Measurements from ENCODE around the gene GPR37L1.
"Not testable (repeated sequence)": the region's sequence is repeated elsewhere in the genome, so short reads cannot be mapped to it uniquely, and the experiment has no call there.

The GPR37L1 gene

DNA sequence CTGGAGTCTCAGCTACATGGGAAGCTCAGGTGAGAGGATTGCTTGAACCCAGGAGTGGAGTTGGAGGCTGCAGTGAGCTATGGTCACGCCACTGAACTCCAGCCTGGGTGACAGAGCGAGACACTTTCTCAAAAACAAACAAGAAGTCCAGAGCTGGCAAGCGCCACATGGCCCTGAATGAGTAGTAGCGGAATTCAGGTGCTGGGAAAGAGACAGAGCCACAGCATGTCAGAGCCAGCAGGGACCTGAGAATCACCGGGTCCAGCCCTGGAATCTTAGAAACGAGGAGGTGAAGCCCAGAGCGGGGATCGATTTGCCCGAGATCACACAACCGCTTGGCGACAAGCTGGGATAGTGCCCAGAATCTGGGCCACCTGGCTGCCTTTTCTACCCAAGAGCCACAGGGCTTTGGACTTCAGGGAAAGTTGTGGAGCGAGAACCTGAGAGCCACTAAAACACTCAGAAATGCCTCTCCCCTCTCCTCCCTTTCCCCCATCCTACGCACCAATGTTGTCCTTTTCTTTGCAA, 12.0 kb downstream of the GPR37L1 start:
- H3K36me3 Mint-ChIP-seq (ENCODE audit: low read depth), result peaks cover 14% of the 10 kb centered on the region
- H3K4me3 Mint-ChIP-seq, result no peak overlapping the region
- H3K27ac Mint-ChIP-seq, result no peak overlapping the region
- peaks cover 7% of the 10 kb centered on the region for H3K4me1 Mint-ChIP-seq (ENCODE audit: low read depth)
- H3K9me3 Mint-ChIP-seq, result no peaks in the 10 kb centered on the region
- H3K27me3 Mint-ChIP-seq (ENCODE audit: low read depth), result no peaks in the 10 kb centered on the region

DNA sequence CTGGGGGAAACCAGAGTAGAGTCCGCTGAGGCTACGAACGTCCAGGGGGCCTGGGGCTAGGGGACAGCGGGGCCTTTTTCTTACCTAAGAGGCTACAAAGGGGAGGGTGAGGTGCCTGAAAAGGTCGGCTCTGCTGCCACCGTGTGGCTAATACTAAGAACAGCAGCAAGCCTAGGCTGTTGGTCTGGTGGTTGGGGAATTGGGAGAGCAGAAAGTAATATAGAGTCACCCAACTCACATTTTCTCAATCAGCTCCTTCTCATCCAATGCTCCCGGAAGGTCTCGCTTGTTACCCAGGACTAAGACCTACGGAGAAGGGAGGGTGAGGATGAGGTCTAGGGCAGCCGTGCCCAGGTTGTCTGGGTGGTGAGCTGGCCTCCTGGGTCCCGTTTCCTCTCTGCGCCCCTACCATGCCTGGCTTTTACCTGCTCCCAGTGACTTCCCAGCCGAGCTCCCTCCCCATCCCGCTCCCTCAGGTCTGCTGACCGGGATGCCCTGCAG, 12.6 kb downstream of the GPR37L1 start:
- Mint-ChIP-seq H3K27me3 (ENCODE audit: low read depth) (no peaks in the 10 kb centered on the region), H3K27ac (no peak overlapping the region), H3K4me1 (ENCODE audit: low read depth) (peaks cover 7% of the 10 kb centered on the region), H3K9me3 (no peaks in the 10 kb centered on the region), H3K4me3 (no peak overlapping the region), H3K36me3 (ENCODE audit: low read depth) (peaks cover 14% of the 10 kb centered on the region)

DNA sequence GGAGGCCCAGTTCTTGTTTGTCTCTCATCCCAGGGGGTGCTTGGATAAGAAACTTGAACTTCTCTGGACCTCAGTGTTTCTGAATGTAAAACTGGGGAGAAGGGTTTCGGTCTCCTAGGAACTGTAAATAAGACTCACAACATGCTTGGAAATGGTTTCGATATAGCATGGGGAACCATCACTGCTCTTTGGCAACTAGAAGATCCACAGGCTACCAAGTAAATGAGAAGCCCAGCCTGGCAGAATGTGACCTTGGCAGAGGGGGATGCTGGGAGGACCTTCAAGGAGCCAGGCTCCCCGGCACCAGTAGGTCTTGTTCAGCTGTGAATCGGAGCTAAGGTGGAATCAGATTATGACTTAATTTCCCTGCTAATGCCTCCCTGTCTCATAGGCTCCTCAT, 18.1 kb downstream of the GPR37L1 start:
- Mint-ChIP-seq H3K36me3 (ENCODE audit: low read depth) (peaks cover 9% of the 10 kb centered on the region), H3K27ac (no peak overlapping the region), H3K9me3 (no peaks in the 10 kb centered on the region), H3K4me1 (ENCODE audit: low read depth) (peaks cover 28% of the 10 kb centered on the region), H3K27me3 (ENCODE audit: low read depth) (no peaks in the 10 kb centered on the region), H3K4me3 (no peak overlapping the region)

DNA sequence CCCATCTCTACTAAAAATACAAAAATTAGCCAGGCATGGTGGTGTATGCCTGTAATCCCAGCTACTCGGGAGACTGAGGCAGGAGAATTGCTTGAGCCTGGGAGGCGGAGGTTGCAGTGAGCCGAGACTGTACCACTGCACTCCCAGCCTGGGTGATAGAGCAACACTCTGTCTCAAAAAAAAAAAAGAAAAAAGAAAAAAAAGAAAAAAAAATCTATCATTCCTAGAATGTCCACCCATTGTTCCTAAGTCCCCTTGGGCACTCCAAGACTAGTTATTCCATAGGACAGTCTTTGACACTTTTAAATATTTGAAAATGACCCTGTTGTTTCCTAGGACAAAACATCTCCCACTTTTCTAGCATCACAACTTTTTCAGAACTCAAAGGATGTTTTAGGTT, 18.8 kb downstream of the GPR37L1 start:
- H3K36me3 Mint-ChIP-seq (ENCODE audit: low read depth); H3K27me3 Mint-ChIP-seq (ENCODE audit: low read depth); H3K4me3 Mint-ChIP-seq; H3K27ac Mint-ChIP-seq; H3K9me3 Mint-ChIP-seq: not testable (repeated sequence)
- peaks cover 28% of the 10 kb centered on the region for H3K4me1 Mint-ChIP-seq (ENCODE audit: low read depth)

DNA sequence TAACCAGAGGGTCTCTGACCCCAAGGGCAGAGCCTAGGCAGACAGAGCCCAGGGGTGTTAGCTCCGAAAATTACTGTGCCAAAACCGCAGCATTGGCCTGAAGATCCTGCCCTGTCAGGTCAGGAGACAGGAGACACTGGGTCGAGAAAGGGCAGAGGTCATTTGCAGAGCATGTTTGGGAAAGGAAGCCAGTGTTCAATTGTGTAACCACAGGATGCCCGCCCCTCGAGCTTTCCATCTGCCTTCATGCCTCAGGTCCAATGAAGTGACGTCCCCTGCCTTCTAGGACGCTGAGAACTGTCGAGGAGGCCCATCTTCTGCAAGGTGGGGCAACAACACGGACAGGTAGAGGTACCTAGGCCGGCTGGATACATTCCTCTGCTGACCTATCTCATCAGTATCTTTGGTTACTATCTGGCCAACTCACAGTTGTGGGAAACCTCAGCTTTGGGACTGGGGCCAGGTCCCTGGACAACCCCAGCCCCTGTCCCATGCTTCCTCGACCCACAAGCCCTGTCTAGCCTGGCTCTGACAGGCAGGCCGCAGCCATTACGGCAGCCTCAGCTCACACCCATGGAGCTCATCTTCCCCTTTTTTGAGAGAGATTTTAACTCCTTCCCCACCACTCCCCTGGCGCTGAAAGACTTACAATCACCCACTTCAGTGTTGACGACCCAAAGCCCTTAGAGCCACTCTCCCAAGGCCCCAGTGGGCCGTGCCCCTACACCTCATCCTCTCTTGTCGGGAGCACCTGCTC, 20.5 kb downstream of the GPR37L1 start:
- peaks cover 13% of the 10 kb centered on the region for H3K36me3 Mint-ChIP-seq (ENCODE audit: low read depth)
- peaks cover 27% of the 10 kb centered on the region for H3K4me1 Mint-ChIP-seq (ENCODE audit: low read depth)
- H3K27ac Mint-ChIP-seq, result peak overlapping the region; percentile 93
- H3K9me3 Mint-ChIP-seq, result no peaks in the 10 kb centered on the region
- H3K4me3 Mint-ChIP-seq, result peak overlapping the region; percentile 97
- no peaks in the 10 kb centered on the region for H3K27me3 Mint-ChIP-seq (ENCODE audit: low read depth)

DNA sequence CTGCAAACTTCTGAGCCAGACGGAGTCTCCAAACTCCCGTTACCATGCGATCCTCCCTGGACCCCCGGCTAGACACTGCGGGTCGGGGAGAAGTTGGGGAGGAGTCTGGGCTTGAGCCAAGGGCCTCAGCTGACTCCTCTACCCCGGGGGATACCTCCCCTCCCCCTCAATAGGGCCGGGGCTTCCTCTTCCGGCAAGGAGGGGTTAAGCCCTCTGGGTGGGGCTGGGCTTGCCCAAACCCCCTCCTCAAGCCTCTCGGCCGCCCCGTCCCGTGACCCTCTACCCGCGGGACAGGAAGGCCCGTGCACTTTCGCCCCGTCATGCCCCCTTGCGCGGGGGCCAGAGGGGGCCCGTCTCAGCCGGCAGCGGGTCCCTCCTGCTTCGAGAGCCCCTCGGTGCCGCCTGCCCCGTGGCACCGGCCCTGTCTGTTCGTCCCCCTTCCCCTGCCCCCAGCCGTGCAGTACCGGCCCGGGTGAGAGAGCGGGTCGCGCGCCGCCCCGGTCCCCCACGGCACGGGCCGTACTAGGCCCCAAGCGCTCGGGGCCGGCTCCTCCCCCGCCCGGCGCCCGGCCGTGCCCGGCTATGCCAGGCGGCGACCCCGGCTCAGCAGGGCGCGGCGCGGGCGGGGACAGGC, 21.2 kb downstream of the GPR37L1 start:
- Mint-ChIP-seq H3K4me1 (ENCODE audit: low read depth) (peaks cover 24% of the 10 kb centered on the region), H3K27me3 (ENCODE audit: low read depth) (no peaks in the 10 kb centered on the region), H3K27ac (peak overlapping the region; percentile 93), H3K36me3 (ENCODE audit: low read depth) (peaks cover 16% of the 10 kb centered on the region), H3K9me3 (no peaks in the 10 kb centered on the region), H3K4me3 (peak overlapping the region; percentile 97)

DNA sequence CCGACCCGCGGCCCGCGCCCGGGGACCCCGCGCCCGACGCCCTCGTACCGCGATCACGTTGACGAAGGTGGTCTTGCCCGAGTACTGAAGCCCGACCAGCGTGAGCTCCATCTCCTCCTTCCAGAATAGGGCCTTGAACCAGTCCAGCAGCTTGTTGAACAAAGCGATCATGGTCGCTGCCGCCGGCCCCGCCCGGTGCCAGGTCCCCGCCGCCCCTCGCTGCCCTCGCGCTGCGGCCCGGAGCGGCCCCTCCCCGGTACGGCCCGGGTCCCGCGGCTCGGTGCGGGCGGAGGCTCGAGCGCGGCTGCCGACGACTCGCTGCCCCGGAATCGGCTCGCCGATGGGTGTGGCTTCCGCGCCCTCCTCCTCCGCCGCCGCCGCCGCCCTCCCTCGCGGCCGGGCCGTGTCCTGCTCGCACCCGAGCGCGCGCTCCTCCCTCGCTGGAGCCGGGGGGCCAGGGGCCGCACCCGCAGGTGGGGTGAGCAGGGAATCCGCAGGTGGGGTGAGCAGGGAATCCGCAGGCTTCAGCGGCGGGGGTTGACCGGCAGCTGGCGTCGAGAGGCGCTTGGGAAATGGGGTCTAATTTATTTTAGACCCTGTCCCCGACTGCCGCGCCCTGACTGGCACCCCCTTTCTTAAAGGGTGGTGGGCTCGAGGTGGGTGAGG, 21.8 kb downstream of the GPR37L1 start, which contains the start of gene ARL8A:
Gene ARL8A, minus strand, starts transcription at position 336 of the 666 bp plus-strand sequence. Its CDS starts 165 bp downstream, at position 171.
- Mint-ChIP-seq H3K27me3 (ENCODE audit: low read depth) (no peaks in the 10 kb centered on the region), H3K4me1 (ENCODE audit: low read depth) (peaks cover 24% of the 10 kb centered on the region), H3K4me3 (peak within 1 kb of the TSS; percentile 97), H3K27ac (peak within 1 kb of the TSS; percentile 93), H3K9me3 (no peaks in the 10 kb centered on the region), H3K36me3 (ENCODE audit: low read depth) (peaks cover 23% of the 10 kb centered on the region)

DNA sequence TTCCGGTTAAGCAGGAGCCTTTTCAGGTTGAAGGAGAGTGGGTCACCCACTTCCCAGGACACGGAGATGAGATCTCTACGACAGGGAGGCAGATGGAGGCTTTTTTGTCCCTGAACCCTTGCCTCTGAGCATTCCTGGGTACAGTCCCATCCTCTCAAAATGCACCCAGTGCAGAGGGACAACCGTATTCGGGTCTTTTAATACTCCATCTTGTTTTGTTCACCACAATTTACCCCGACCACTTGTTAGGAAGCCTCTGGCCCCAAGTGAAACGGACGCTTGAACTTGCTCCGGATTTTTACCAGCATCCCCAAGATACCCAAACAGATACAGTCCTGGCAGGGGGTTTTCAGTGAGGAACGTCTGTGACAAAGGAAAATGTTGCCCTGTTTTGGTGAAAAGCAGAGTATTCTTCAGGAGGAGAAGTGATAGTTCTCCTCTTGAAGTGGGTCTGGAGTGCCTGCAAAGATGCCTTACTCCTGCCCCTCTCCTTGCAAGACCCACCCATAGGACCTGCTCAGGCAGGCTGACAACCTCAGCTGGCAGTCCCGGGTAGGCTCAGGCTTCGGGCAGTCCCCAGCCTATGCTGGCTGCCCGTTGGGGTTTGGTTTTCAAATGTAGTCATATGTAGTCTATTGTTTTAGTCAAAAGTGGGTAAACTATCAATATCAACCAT, 22.5 kb downstream of the GPR37L1 start:
- peaks cover 24% of the 10 kb centered on the region for H3K36me3 Mint-ChIP-seq (ENCODE audit: low read depth)
- peaks cover 24% of the 10 kb centered on the region for H3K4me1 Mint-ChIP-seq (ENCODE audit: low read depth)
- H3K9me3 Mint-ChIP-seq, result no peaks in the 10 kb centered on the region
- peak overlapping the region; percentile 83 for H3K4me3 Mint-ChIP-seq
- no peaks in the 10 kb centered on the region for H3K27me3 Mint-ChIP-seq (ENCODE audit: low read depth)
- H3K27ac Mint-ChIP-seq, result peak overlapping the region; percentile 86

DNA sequence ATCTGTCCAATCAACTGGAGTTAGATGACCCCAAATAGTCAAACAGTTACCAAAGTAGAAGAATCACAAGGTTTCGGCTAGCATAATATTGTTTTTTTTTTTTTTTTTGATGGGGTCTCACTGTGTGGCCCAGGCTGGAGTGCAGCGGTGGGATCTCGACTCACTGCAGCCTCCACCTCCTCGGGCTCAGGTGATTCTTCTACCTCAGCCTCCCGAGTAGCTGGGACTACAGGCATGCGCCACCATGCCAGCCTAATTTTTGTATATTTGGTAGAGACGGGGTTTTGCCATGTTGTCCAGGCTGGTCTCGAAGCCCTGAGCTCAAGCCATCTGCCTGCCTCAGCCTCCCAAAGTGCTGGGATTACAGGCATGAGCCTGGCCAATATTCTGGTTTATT, 23.0 kb downstream of the GPR37L1 start:
- peaks cover 26% of the 10 kb centered on the region for H3K36me3 Mint-ChIP-seq (ENCODE audit: low read depth)
- not testable (repeated sequence) for H3K27me3 Mint-ChIP-seq (ENCODE audit: low read depth); H3K9me3 Mint-ChIP-seq
- peak overlapping the region; percentile 86 for H3K27ac Mint-ChIP-seq
- peak overlapping the region; percentile 83 for H3K4me3 Mint-ChIP-seq
- peaks cover 26% of the 10 kb centered on the region for H3K4me1 Mint-ChIP-seq (ENCODE audit: low read depth)

DNA sequence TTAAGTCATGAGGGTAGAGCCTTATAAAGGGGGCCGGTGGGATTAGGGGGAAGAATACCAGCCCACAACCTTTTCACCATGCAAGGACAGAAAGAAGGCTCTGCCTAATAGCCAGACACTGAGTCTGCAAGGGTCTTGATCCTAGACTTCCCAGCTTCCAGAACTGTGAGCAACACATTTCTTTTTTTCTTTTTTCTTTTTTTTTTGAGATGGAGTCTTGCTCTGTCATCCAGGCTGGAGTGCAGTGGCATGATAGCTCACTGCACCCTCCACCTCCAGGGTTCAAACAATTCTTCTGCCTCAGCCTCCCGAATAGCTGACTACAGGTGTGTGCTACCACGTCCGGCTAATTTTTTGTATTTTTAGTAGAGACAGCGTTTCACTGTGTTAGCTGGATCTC, 23.6 kb downstream of the GPR37L1 start:
- peaks cover 32% of the 10 kb centered on the region for H3K36me3 Mint-ChIP-seq (ENCODE audit: low read depth)
- peaks cover 26% of the 10 kb centered on the region for H3K4me1 Mint-ChIP-seq (ENCODE audit: low read depth)

DNA sequence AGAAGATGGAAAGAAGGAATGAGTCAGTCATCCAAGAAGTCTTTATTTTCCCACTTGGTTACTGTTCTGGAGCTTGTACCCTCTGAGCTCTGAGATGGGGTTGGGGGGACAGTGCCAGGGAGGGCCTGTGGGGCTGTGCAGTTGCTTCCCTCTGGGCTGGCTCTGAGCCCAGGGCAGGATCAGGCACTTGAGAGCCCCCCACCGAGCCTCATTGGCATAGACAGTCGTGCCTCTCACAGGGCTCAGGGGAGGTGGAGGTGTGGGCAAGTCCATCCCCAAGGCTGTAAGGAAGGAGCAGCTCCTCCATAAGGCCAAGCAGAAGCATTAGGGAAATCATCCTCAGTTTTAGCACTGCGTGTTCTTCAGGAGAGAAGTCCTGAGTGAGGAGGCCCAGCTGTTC, 24.3 kb downstream of the GPR37L1 start:
- H3K27ac Mint-ChIP-seq, result no peak overlapping the region

More for the DNA sequence above, 23.6 kb downstream of the GPR37L1 start:
- no peak overlapping the region for H3K27ac Mint-ChIP-seq
- H3K4me3 Mint-ChIP-seq, result peak overlapping the region; percentile 34
- no peaks in the 10 kb centered on the region for H3K27me3 Mint-ChIP-seq (ENCODE audit: low read depth)
- no peaks in the 10 kb centered on the region for H3K9me3 Mint-ChIP-seq

DNA sequence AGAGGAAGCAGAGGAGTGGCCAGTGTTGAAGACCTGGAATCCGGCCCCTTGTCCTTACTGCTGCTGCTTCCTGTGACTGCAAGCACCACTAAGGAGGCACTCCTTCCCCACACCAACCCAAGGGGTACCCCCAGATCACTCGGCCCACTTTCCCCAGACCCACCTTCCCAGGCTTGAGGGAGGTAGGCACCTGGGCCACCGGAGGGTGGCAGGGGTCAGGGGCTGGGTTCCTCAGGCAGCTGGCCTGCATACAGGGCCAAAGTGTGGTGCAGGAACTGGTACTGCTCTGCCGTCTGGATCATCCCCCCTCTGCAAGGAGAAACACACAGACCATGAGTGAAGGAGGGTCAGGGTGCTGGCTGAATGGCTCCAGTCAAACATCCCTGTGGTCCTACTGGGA, 25.7 kb downstream of the GPR37L1 start:
- peaks cover 42% of the 10 kb centered on the region for H3K36me3 Mint-ChIP-seq (ENCODE audit: low read depth)

More for the DNA sequence above, 24.3 kb downstream of the GPR37L1 start:
- Mint-ChIP-seq H3K4me3 (no peak overlapping the region), H3K9me3 (no peaks in the 10 kb centered on the region), H3K36me3 (ENCODE audit: low read depth) (peaks cover 33% of the 10 kb centered on the region), H3K27me3 (ENCODE audit: low read depth) (no peaks in the 10 kb centered on the region), H3K4me1 (ENCODE audit: low read depth) (peaks cover 27% of the 10 kb centered on the region)

DNA sequence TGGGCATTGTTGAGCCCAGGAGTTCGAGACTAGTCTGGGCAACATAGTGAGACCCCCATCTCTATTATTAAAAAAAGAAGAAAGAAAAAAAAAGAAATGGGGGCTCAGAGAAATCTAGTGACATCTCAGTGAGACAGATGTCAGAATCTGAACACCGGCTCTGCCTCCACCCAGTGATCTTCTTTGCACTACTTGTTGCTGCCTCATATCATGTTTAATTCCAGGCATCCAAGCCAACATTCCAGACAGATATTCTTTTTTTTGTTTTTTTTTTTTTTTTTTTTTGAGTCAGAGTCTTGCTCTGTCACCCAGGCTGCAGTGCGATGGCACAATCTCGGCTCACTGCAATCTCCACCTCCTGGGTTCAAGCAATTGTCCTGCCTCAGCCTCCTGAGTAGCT, 26.8 kb downstream of the GPR37L1 start:
- Mint-ChIP-seq H3K9me3 (no peaks in the 10 kb centered on the region), H3K4me3 (no peak overlapping the region), H3K36me3 (ENCODE audit: low read depth) (peaks cover 43% of the 10 kb centered on the region), H3K4me1 (ENCODE audit: low read depth) (peaks cover 18% of the 10 kb centered on the region), H3K27me3 (ENCODE audit: low read depth) (no peaks in the 10 kb centered on the region), H3K27ac (no peak overlapping the region)

More for the DNA sequence above, 25.7 kb downstream of the GPR37L1 start:
- Mint-ChIP-seq H3K27ac (no peak overlapping the region), H3K9me3 (no peaks in the 10 kb centered on the region), H3K4me3 (no peak overlapping the region), H3K27me3 (ENCODE audit: low read depth) (no peaks in the 10 kb centered on the region), H3K4me1 (ENCODE audit: low read depth) (peaks cover 18% of the 10 kb centered on the region)

DNA sequence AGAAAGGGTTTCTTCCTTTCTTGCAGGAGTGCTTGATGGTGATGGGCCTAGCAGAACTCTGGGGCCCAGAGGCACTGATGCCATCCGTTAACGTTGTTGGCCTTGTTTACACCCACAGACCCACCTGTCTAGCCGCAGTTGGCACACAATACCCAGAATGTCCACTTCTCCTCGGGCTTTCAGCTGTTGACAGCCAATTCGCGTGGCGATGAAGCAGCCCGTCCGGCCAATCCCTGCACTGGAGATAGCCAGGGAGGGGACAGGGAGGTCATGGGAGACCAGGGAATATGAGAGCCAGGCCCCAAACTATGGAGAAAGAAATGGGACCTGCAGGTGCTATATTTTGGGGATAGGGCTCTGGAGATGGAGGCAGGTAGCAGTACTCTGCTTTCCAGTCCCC, 27.5 kb downstream of the GPR37L1 start:
- Mint-ChIP-seq H3K27me3 (ENCODE audit: low read depth) (no peaks in the 10 kb centered on the region), H3K4me1 (ENCODE audit: low read depth) (peaks cover 22% of the 10 kb centered on the region), H3K9me3 (no peaks in the 10 kb centered on the region), H3K27ac (no peak overlapping the region), H3K36me3 (ENCODE audit: low read depth) (peaks cover 48% of the 10 kb centered on the region), H3K4me3 (no peak overlapping the region)

Data from T-helper 1 cell treated with Interleukin-12 subunit alpha and Interleukin-12 subunit beta and Interleukin-4 antibody, amounts not matched to agents 30 μg/mL and 1 μg/mL, for 36 hours (primary cell).